HepG2 (cell line): ENCODE results near the gene PLK3. TPM values are rescaled to one million over a fixed set of nuclear protein-coding genes. Genes with fewer than 3 reads are reported as not detected.

Experiments
- CBX5 ChIP-seq: sonication (generic); formaldehyde crosslinking; IDR thresholded peaks from 2 replicates; pipeline ENCODE4 v1.4.0; 2020; ENCODE audit warnings: missing genetic modification reagents, borderline replicate concordance
- CSRNP1 ChIP-seq: sonication (generic); formaldehyde crosslinking; IDR thresholded peaks from 2 replicates; pipeline ENCODE4 v1.8.1; 2023; ENCODE audit warnings: mild to moderate bottlenecking, missing genetic modification reagents
- EHMT2 ChIP-seq: fragments of 200-600 bp; sonication (generic); IDR thresholded peaks from 2 replicates; pipeline ENCODE4 v1.7.0; 2017; ENCODE audit warnings: antibody characterized with exemption, low read depth, low read length, borderline replicate concordance
- FUBP1 ChIP-seq: sonication (generic); formaldehyde crosslinking; IDR thresholded peaks from 2 replicates; pipeline ENCODE4 v1.5.1; 2020; ENCODE audit warnings: missing genetic modification reagents, mild to moderate bottlenecking, borderline replicate concordance
- MEIS1 ChIP-seq: sonication (generic); formaldehyde crosslinking; IDR thresholded peaks from 2 replicates; pipeline ENCODE4 v1.9.0; 2021; ENCODE audit warnings: mild to moderate bottlenecking, missing genetic modification reagents, moderate library complexity, borderline replicate concordance
- NFIC ChIP-seq: IDR thresholded peaks from 2 replicates; pipeline ENCODE4 v1.6.1; 2012; ENCODE audit warnings: mild to moderate bottlenecking, low read length, inconsistent platforms
- PBX3 ChIP-seq: sonication (generic); formaldehyde crosslinking; IDR thresholded peaks from 2 replicates; pipeline ENCODE4 v1.8.1; 2023; ENCODE audit warnings: missing genetic modification reagents, inconsistent platforms, borderline replicate concordance
- RELA ChIP-seq: sonication (generic); formaldehyde crosslinking; IDR thresholded peaks from 2 replicates; pipeline ENCODE4 v1.4.0; 2020; ENCODE audit warnings: missing genetic modification reagents
- RFX3 ChIP-seq: IDR thresholded peaks from 2 replicates; pipeline ENCODE4 v1.6.1; 2016; ENCODE audit warnings: missing biosample characterization, missing genetic modification reagents
- SP5 ChIP-seq: IDR thresholded peaks from 2 replicates; pipeline ENCODE4 v1.6.1; 2016; ENCODE audit warnings: low read depth, borderline replicate concordance
- TARDBP ChIP-seq: sonication (generic); formaldehyde crosslinking; IDR thresholded peaks from 2 replicates; pipeline ENCODE4 v1.8.0; 2022; ENCODE audit warnings: mild to moderate bottlenecking, missing genetic modification reagents
- TCF7 ChIP-seq: sonication (generic); IDR thresholded peaks from 2 replicates; pipeline ENCODE4 v1.6.1; 2016; ENCODE audit warnings: antibody characterized with exemption, low read depth
- TFE3 ChIP-seq: IDR thresholded peaks from 2 replicates; pipeline ENCODE4 v1.6.1; 2016
- ZBTB26 ChIP-seq: IDR thresholded peaks from 2 replicates; pipeline ENCODE4 v1.6.1; 2016; ENCODE audit warnings: missing compliant biosample characterization, missing genetic modification reagents, borderline replicate concordance
- ZGPAT ChIP-seq: IDR thresholded peaks from 2 replicates; pipeline ENCODE4 v1.6.1; 2016; ENCODE audit warnings: mild to moderate bottlenecking
- ZNF703 ChIP-seq: sonication (generic); formaldehyde crosslinking; IDR thresholded peaks from 2 replicates; pipeline ENCODE4 v1.5.1; 2020; ENCODE audit warnings: missing genetic modification reagents, mild to moderate bottlenecking, moderate library complexity, borderline replicate concordance
- ZNF766 ChIP-seq: sonication (generic); formaldehyde crosslinking; IDR thresholded peaks from 2 replicates; pipeline ENCODE4 v1.5.0; 2020; ENCODE audit warnings: missing genetic modification reagents, borderline replicate concordance
- ZNF891 ChIP-seq: sonication (generic); formaldehyde crosslinking; IDR thresholded peaks from 2 replicates; pipeline ENCODE4 v1.5.0; 2020; ENCODE audit warnings: mild to moderate bottlenecking, missing genetic modification reagents
- polyA plus RNA-seq, 8 experiments: library from polyadenylated mRNA; depleted of rRNA in 3 of 8; stranded (reverse) in 7 of 8; unstranded in 1 of 8; fragments of >200 nt; fragmentation: Illumina TruSeq in 4 of 8; extraction: Trizol in 4 of 8; gene quantifications; 2 replicates each; pipeline versions ENCODE4 v1.2.1 to v1.2.3, GENCODE V29; 2011 to 2016; ENCODE audit warnings: low read depth in 4 of 8, missing spikeins in 1 of 8, mixed read lengths in 1 of 8; ENCODE audit not compliant: insufficient read depth in 1 of 8
- total RNA-seq, 5 experiments: library from RNA; depleted of rRNA; stranded (reverse); fragments of >200 nt; fragmentation: Illumina TruSeq; extraction: Trizol; gene quantifications; 2 replicates each; pipeline ENCODE4 v1.2.3, GENCODE V29; 2016; ENCODE audit warnings: low read depth in 1 of 5

Gene PLK3
- total and polyA plus RNA-seq, 2 of the 13 experiments (the other 11 are each of a cell fraction or from before 2014, with no cell fraction given): 9.8 to 16.9 TPM

GRCh38 chr1:44808063-44808937, 8.1 kb downstream of the PLK3 start, which contains the start of gene BTBD19 (continued):
- no peak for TF ChIP-seq FUBP1 (CRISPR knock-in tag)
- TF ChIP-seq PBX3 (CRISPR knock-in tag): 0 out of 2 replicates have a peak, but pooled peaks have one; percentile 25
- peak; percentile 63; the same call in 1 of the 2 replicates for TF ChIP-seq TFE3 (CRISPR knock-in tag)
- TF ChIP-seq TCF7: no peak; the same call in 1 of the 2 replicates
- TF ChIP-seq RELA (CRISPR knock-in tag): no peak
- TF ChIP-seq RFX3: peak; percentile 77
- no peak for TF ChIP-seq TARDBP (CRISPR knock-in tag)
- TF ChIP-seq ZNF703 (CRISPR knock-in tag): 0 out of 2 replicates have a peak, but pooled peaks have one; percentile 2
- TF ChIP-seq ZNF766 (CRISPR knock-in tag): no peak
- TF ChIP-seq ZNF891 (CRISPR knock-in tag): 0 out of 2 replicates have a peak, but pooled peaks have one; percentile 21
- 0 out of 2 replicates have a peak, but pooled peaks have one; percentile 6 for TF ChIP-seq SP5
- TF ChIP-seq MEIS1: no peak; the same call in 1 of the 2 replicates
- no peak for TF ChIP-seq EHMT2
- TF ChIP-seq ZGPAT (CRISPR knock-in tag): peak; percentile 11; the same call in 1 of the 2 replicates
- no peak; the same call in 1 of the 2 replicates for TF ChIP-seq CBX5
- TF ChIP-seq CSRNP1 (CRISPR knock-in tag): no peak
- no peak for TF ChIP-seq NFIC
- 0 out of 2 replicates have a peak, but pooled peaks have one; percentile 13 for TF ChIP-seq ZBTB26 (CRISPR knock-in tag)
